ENCODE data around the gene MCF2L2.

MCF2L2 gene

GRCh38 chr3:183369627-183370026 lies 58.8 kb downstream of the MCF2L2 start:
- DNase-seq (ENCODE audit: low spot score), result no peak

GRCh38 chr3:183369117-183369516 lies 59.3 kb downstream of the MCF2L2 start:
- no peak for DNase-seq (ENCODE audit: low spot score)

GRCh38 chr3:183360971-183361624 lies 67.3 kb downstream of the MCF2L2 start:
- no peak for DNase-seq (ENCODE audit: low spot score)

- no peak for DNase-seq (ENCODE audit: low spot score)
These were observed 69.4 kb downstream of the MCF2L2 start for GRCh38 chr3:183359036-183359435.

- DNase-seq (ENCODE audit: low spot score), result no peak
These were observed 70.8 kb downstream of the MCF2L2 start for GRCh38 chr3:183357564-183358079.

GRCh38 chr3:183356920-183357319 lies 71.5 kb downstream of the MCF2L2 start:
- no peak for DNase-seq (ENCODE audit: low spot score)

- no peak for DNase-seq (ENCODE audit: low spot score)
These were observed 73.5 kb downstream of the MCF2L2 start for GRCh38 chr3:183354874-183355273.

GRCh38 chr3:183354325-183354831 lies 74.0 kb downstream of the MCF2L2 start:
- no peak for DNase-seq (ENCODE audit: low spot score)

- DNase-seq (ENCODE audit: low spot score), result no peak
These were observed 75.0 kb downstream of the MCF2L2 start for GRCh38 chr3:183353421-183353820.

- DNase-seq (ENCODE audit: low spot score), result no peak
These were observed 78.3 kb downstream of the MCF2L2 start for GRCh38 chr3:183350164-183350563.

GRCh38 chr3:183349421-183350157 lies 78.8 kb downstream of the MCF2L2 start:
- DNase-seq (ENCODE audit: low spot score), result no peak

- DNase-seq (ENCODE audit: low spot score), result no peak
These were observed 85.6 kb downstream of the MCF2L2 start for GRCh38 chr3:183342824-183343223.

GRCh38 chr3:183341545-183342288 lies 86.7 kb downstream of the MCF2L2 start:
- no peak for DNase-seq (ENCODE audit: low spot score)

- no peak for DNase-seq (ENCODE audit: low spot score)
These were observed 88.2 kb downstream of the MCF2L2 start for GRCh38 chr3:183340222-183340621.

GRCh38 chr3:183339461-183340086 lies 88.8 kb downstream of the MCF2L2 start:
- no peak for DNase-seq (ENCODE audit: low spot score)

GRCh38 chr3:183338520-183338919 lies 89.9 kb downstream of the MCF2L2 start:
- no peak for DNase-seq (ENCODE audit: low spot score)

GRCh38 chr3:183332487-183332886 lies 95.9 kb downstream of the MCF2L2 start:
- DNase-seq (ENCODE audit: low spot score), result no peak

GRCh38 chr3:183331498-183331897 lies 96.9 kb downstream of the MCF2L2 start:
- DNase-seq (ENCODE audit: low spot score), result no peak

- DNase-seq (ENCODE audit: low spot score), result no peak
These were observed 97.5 kb downstream of the MCF2L2 start for GRCh38 chr3:183330881-183331280.

- no peak for DNase-seq (ENCODE audit: low spot score)
These were observed 98.9 kb downstream of the MCF2L2 start for GRCh38 chr3:183329543-183329942.

GRCh38 chr3:183328823-183329222 lies 99.6 kb downstream of the MCF2L2 start:
- DNase-seq (ENCODE audit: low spot score), result no peak

- no peak for DNase-seq (ENCODE audit: low spot score)
These were observed 100.3 kb downstream of the MCF2L2 start for GRCh38 chr3:183328164-183328563.

Data from left forelimb (tissue), 1 donor.